Peyer's patch (tissue), 4 donors: Measurements from ENCODE around the gene TMEM147.

ENCODE experiments used
- POLR2A ChIP-seq, 2 donors: fragments of 450-650 bp; IDR thresholded peaks; one replicate each; pipeline ENCODE4 v1.5.1; 2017; ENCODE audit warnings: antibody characterized with exemption in 2 of 2, mild to moderate bottlenecking in 2 of 2, moderate library complexity in 2 of 2
- TF ChIP-seq, protein P1 (sequence below), 6 experiments: fragments of 450-650 bp in 4 of 6; fragments of 200-600 bp in 2 of 6; sonication (generic) in 1 of 6; IDR thresholded peaks; one replicate each; pipeline ENCODE4 v1.5.1; 2017 to 2019; ENCODE audit warnings: antibody characterized with exemption in 6 of 6, mild to moderate bottlenecking in 3 of 6, moderate library complexity in 1 of 6

DNA sequence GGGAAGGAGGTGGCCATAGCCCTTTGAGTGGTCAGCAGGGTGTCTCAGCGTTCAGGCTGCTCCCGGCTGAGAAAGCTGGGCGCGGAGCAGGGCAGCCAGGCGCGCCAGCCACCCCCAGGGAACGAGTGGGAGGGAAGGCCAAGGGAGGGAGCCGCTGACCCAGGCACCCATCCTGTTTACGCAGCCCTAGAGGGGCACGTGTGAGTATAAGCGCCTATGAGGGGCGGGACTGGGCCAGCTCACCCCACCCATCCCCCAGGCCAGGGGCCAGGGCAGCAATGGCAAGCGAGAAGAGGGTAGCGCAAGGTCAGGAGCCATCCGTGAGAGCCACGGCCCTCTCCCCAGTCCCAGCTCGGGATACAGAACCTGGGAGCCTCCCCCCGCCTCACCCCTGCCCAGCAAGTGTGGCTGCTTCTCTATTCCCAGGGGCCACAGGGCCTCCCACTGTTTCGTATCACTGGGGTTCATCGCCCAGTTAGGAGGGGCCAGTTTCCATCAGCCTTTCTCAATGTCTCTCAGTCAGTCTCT lies 31.1 kb upstream of the TMEM147 start:
- TF ChIP-seq, protein P1, sequence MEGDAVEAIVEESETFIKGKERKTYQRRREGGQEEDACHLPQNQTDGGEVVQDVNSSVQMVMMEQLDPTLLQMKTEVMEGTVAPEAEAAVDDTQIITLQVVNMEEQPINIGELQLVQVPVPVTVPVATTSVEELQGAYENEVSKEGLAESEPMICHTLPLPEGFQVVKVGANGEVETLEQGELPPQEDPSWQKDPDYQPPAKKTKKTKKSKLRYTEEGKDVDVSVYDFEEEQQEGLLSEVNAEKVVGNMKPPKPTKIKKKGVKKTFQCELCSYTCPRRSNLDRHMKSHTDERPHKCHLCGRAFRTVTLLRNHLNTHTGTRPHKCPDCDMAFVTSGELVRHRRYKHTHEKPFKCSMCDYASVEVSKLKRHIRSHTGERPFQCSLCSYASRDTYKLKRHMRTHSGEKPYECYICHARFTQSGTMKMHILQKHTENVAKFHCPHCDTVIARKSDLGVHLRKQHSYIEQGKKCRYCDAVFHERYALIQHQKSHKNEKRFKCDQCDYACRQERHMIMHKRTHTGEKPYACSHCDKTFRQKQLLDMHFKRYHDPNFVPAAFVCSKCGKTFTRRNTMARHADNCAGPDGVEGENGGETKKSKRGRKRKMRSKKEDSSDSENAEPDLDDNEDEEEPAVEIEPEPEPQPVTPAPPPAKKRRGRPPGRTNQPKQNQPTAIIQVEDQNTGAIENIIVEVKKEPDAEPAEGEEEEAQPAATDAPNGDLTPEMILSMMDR (IDR thresholded peaks at IDR 0.05): no peak
- no peak for TF ChIP-seq POLR2A (IDR thresholded peaks at IDR 0.05)
